ENCODE measurements around the gene FMNL3.

The FMNL3 gene

GRCh38 chr12:49648712-49649003 is 58.5 kb downstream of the FMNL3 start:
- no peak for DNase-seq

GRCh38 chr12:49647827-49648711 is 59.1 kb downstream of the FMNL3 start:
- DNase-seq, result no peak

DNA sequence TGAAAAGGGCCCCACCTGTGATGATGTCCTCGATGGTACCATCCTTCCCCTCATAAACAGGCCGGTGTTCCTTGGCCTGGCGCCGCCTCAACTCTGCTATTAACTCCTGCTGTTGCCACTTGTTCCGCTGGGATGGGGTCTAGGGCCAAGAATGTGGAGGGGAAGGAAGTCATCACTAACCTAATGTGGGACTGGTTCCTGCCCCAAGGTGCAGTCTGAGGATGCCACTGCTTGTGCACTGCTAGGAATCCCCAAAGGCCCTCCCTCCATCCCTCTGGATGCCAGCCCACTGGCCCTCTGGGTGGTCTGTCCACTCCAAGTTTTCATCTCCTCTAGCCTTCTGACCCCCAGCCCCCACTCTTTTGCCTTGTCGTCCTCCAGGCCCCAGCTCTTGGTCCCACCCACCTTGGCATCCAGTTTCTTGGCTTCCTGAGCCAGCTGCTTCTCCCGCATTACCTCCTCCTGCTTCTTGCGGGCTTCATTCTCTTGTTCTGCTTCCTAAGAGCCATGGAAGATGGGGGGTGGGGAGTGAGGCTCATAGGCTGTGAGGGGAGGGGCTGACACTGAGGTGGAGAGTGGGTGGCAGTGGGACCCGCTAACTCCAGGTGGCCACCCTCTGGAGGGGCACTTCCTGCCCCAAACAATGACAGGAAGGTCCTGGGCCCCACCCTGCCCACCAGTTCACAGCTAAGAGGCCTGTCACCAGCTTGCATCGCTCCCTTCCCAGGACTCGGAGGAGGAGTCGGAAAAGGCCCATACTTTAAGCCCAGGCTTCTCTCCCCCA is 60.1 kb downstream of the FMNL3 start:
- DNase-seq, result no peak

DNA sequence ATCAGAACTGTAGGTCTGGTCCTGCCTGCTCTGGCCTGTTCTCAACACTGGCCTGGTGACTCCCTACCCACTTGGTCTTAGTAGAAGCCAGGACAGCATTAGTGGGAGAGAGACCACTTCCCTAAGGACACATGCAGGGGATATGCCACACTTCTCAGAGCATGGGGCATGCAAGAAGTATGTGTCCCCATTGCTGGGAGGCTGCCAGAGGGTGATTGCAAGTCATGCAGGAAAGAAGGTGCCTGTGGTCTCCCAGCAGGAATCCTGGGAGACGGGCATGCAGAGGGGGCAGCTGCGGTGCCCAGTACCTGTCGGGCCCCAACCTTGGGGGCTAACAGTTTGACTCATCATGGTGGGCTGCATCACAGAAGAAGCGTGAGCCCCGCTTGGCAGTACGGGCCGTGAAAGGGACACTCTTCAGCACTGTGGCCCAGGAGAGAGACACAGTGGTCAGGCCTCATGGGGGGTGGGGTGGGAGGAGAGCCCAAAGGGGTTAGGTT is 60.8 kb downstream of the FMNL3 start:
- no peak for DNase-seq

- no peak for DNase-seq
Measured at GRCh38 chr12:49645146-49646039, 61.8 kb downstream of the FMNL3 start.

- DNase-seq, result peak; percentile 81
Measured at GRCh38 chr12:49644620-49644994, 62.6 kb downstream of the FMNL3 start.

- no peak for DNase-seq
Measured at GRCh38 chr12:49643961-49644619, 63.1 kb downstream of the FMNL3 start.

DNA sequence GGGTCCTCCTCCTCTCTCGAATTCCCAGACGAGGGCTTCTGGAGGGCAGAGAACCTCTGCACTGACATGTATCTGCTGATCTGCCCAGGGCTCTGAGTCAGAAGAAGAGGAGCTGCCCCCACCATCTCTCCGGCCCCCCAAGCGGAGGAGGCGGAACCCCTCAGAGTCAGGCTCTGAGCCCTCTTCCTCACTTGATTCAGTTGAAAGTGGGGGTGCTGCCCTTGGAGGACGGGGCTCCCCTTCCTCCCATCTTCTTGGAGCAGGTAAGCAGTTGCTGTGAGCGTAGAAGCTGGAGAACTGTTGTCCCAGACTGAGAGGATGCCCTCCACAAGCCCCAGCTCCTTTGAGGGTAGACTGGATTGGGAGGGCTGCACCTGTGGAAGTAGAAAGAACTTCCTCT is 64.1 kb downstream of the FMNL3 start:
- no peak for DNase-seq

DNA sequence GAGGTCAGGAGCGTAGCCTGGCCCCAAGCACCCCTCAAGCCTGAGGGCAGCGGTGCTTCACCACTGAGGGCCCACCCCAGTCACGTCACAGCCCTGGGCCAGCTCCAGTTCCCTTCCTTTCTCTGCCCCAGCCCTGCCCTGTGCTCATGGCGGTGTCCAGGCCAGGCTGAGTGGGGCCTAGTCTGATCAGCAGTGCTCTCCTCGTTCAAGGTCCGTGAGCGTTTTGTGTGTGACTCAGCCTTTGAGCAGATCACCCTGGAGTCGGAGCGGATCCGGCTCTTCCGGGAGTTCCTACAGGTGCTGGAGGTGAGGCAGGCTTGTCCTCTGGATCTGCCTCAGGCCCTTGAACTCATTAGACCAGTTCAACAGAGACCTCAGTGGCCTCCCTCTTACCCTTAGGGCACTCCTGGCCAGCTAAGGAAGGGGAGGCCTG is 64.8 kb downstream of the FMNL3 start:
- DNase-seq, result no peak

- DNase-seq, result no peak
Measured at GRCh38 chr12:49641748-49642369, 65.3 kb downstream of the FMNL3 start.

GRCh38 chr12:49636979-49637755 is 70.0 kb downstream of the FMNL3 start:
- peak; percentile 57 for DNase-seq

DNA sequence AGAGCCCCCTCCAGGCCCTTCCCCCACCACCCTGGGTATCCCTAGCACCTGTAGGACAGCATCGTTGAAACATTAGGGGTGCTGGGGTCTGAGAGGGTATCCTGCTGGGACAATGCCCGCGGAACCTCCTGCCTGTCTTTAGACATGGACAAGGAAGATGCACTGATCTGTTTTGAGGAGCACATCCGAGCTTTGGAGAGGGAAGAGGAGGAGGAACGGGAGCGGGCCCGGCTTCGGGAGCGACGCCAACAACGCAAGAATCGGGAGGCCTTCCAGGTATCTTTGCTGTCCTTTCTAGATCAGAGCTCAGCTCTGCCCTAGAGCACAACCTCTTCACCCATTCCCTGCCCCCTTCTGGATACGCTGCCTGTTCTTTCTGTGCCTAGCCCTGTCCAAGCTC is 70.6 kb downstream of the FMNL3 start:
- no peak for DNase-seq

GRCh38 chr12:49635656-49636055 is 71.5 kb downstream of the FMNL3 start:
- no peak for DNase-seq

- DNase-seq, result no peak
Measured at GRCh38 chr12:49635036-49635435, 72.2 kb downstream of the FMNL3 start.

DNA sequence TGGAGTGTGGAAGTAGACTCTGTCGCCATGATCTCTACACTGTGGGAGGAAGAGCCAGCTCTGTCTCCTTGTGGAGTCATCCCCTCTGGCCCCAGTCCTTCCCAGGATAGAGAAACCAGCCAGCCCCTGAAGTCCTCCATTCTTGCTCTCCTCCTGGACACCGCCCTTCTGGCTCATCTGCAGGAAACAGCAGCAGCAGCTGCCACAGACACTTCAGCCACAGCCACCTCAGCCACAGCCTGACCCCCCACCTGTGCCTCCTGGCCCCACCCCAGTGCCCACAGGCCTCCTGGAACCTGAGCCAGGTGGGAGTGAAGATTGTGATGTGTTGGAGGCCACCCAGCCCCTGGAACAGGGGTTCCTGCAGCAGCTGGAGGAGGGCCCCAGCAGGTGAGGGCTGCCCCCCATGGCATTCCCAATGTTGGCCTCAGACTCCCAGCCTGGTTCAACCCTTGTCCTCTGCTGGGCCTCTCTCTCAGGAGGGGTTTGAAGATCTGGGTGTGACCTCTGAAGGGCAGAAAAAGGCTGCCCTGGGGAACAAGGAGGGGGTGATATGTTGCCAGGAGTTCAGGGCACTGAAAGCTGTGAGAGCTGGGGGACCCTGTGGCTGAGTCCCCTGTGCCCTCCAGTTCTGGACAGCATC is 73.4 kb downstream of the FMNL3 start:
- DNase-seq, result no peak

- DNase-seq, result no peak
Measured at GRCh38 chr12:49632986-49633702, 74.1 kb downstream of the FMNL3 start.

DNA sequence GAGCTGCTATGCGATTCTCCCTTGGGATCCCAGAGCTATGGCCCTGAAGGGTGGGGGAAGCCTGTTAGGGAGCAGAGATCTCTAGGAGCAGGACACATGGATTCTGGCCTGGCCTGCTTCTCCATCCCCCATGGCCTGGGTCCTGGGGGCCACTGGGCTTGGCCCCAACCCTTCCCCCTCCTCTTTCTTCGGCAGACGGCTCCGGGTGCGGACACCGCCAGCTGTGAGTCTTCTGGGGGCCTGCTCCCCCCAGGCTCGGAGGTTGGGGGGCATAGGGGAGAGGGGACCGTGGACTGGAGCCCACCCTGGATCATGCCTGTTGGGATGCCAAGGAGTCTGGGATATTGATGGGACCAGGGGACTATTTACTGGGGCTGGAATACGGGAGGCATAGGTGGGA is 74.8 kb downstream of the FMNL3 start:
- no peak for DNase-seq

- DNase-seq, result no peak
Measured at GRCh38 chr12:49631336-49631907, 75.8 kb downstream of the FMNL3 start.

DNA sequence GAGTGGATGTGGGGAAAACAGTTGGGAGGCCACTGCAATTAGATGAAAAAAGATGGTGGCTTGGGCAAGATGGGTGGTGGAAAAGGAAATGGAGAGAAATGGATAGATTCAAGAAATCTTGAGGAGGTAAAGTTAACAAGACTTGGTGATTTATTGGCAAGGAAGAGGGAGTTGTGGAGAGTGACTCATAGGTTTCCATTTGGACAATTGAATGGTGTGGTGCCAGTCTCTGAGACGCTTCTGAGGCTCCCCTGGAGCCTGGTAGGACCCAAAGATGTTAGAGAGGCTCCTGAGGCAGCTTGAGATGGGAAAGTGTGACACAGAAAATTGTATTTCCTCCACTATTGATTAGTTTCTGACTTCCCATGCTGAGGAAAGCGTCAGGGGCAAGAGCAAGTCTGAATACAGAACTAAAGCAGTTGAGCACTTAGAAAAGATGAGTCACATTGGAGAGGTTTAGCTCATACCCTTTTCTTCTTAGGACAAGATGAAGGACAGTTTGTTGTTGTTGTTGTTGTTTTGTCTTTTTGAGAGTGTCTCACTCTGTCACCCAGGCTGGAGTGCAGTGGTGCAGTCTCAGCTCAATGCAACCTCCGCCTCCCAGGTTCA is 79.3 kb downstream of the FMNL3 start:
- no peak for DNase-seq
